ENCODE data around the gene EFNB2. TPM values are rescaled to one million over a fixed set of nuclear protein-coding genes. Genes with fewer than 3 reads are reported as not detected.

Gene EFNB2
- total and polyA plus RNA-seq, 2 donors = 19.2 to 31.8 TPM

- H3K27ac ChIP-seq (ENCODE audit: low read depth) = no peak overlapping the region
- H3K4me1 ChIP-seq (ENCODE audit: insufficient read depth) = no peaks in the 10 kb centered on the region
- 94% methylated on average over 3 of the region's 3 CpGs for WGBS
- H3K4me3 ChIP-seq (ENCODE audit: low read depth, low read length) = no peak overlapping the region
- DNase-seq (ENCODE audit: extremely low spot score) = no peak
- H3K36me3 ChIP-seq (ENCODE audit: insufficient read depth) = no peaks in the 10 kb centered on the region
These were observed 40.5 kb downstream of the EFNB2 start for GRCh38 chr13:106494936-106495335.

DNA sequence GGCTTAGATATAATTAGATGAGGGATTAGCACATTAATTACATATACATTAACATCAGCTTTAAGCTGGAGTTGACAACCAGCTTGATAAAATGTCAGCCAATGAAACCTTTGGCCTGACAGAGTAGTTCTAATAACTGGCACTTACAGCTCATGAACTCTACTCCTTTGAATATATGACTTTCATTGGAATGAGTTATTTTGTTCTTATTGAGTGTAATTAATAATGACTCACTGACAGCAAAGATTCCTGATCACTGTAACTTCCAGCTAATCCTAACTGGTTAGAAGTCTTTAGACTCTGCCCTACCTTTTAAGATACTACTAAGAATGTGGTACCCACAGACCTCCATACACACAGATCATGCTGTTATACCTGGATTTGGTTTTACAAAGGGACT is 41.0 kb downstream of the EFNB2 start:
- Histone ChIP-seq H3K27ac (ENCODE audit: low read depth) (no peak overlapping the region), H3K4me3 (ENCODE audit: low read depth, low read length) (no peak overlapping the region), H3K36me3 (ENCODE audit: insufficient read depth) (no peaks in the 10 kb centered on the region), H3K4me1 (ENCODE audit: insufficient read depth) (no peaks in the 10 kb centered on the region)
- no peak for DNase-seq (ENCODE audit: extremely low spot score)

- 84% methylated on average over 17 of the region's 17 CpGs for WGBS
- H3K4me3 ChIP-seq (ENCODE audit: low read depth, low read length) = no peak overlapping the region
- H3K27ac ChIP-seq (ENCODE audit: low read depth) = no peak overlapping the region
- DNase-seq (ENCODE audit: extremely low spot score) = no peak
- H3K4me1 ChIP-seq (ENCODE audit: insufficient read depth) = no peaks in the 10 kb centered on the region
- H3K36me3 ChIP-seq (ENCODE audit: insufficient read depth) = no peaks in the 10 kb centered on the region
These were observed 41.8 kb downstream of the EFNB2 start for GRCh38 chr13:106493533-106494220.

DNA sequence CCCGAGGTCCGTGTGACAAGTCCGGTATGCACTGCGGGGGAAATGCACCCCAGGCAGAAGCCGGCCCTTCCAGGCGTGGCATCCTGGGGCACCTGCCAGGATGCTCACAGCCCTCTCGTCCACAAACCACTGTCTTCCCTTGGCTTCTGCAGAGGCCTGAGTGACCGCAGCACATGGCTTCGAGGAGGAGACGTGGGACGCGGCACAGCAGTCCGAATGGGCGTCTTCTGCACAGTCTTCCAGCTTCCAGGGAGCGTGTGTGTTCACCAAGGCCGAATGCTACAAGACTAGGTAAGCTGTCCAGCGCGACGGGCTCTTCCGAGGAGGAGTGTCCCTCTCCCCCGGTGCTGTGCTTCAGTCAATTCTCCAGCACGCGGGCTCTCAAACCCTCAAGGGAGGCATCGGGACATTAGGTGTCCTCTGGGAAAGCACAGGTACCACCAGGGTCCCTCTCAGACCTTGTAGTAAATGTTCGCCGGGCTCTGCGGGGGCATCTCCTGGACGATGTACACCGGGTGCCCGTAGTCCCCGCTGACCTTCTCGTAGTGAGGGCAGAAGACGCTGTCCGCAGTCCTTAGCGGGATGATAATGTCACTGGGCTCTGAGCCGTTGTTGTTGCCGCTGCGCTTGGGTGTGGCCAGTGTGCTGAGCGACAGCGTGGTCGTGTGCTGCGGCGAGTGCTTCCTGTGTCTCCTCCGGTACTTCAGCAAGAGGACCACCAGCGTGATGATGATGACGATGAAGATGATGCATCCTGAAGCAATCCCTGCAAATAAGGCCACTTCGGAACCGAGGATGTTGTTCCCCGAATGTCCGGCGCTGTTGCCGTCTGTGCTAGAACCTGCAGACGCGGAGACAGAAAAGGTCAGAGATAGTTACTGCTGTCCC is 42.6 kb downstream of the EFNB2 start:
- Histone ChIP-seq H3K4me3 (ENCODE audit: low read depth, low read length) (no peak overlapping the region), H3K4me1 (ENCODE audit: insufficient read depth) (no peaks in the 10 kb centered on the region), H3K36me3 (ENCODE audit: insufficient read depth) (no peaks in the 10 kb centered on the region), H3K27ac (ENCODE audit: low read depth) (no peak overlapping the region)
- DNase-seq (ENCODE audit: extremely low spot score) = no peak
- WGBS = 95% methylated on average over 54 of the region's 54 CpGs

GRCh38 chr13:106491928-106492587 is 43.4 kb downstream of the EFNB2 start:
- no peak for DNase-seq (ENCODE audit: extremely low spot score)
- H3K27ac ChIP-seq (ENCODE audit: low read depth) = no peak overlapping the region
- H3K4me3 ChIP-seq (ENCODE audit: low read depth, low read length) = no peak overlapping the region
- no peaks in the 10 kb centered on the region for H3K36me3 ChIP-seq (ENCODE audit: insufficient read depth)
- 76% methylated on average over 14 of the region's 14 CpGs for WGBS
- H3K4me1 ChIP-seq (ENCODE audit: insufficient read depth) = no peaks in the 10 kb centered on the region

- H3K4me3 ChIP-seq (ENCODE audit: low read depth, low read length) = no peak overlapping the region
- no peak for DNase-seq (ENCODE audit: extremely low spot score)
- WGBS = 66% methylated on average over 11 of the region's 11 CpGs
- no peaks in the 10 kb centered on the region for H3K36me3 ChIP-seq (ENCODE audit: insufficient read depth)
- no peaks in the 10 kb centered on the region for H3K4me1 ChIP-seq (ENCODE audit: insufficient read depth)
- H3K27ac ChIP-seq (ENCODE audit: low read depth) = no peak overlapping the region
These were observed 44.0 kb downstream of the EFNB2 start for GRCh38 chr13:106491463-106491862.

DNA sequence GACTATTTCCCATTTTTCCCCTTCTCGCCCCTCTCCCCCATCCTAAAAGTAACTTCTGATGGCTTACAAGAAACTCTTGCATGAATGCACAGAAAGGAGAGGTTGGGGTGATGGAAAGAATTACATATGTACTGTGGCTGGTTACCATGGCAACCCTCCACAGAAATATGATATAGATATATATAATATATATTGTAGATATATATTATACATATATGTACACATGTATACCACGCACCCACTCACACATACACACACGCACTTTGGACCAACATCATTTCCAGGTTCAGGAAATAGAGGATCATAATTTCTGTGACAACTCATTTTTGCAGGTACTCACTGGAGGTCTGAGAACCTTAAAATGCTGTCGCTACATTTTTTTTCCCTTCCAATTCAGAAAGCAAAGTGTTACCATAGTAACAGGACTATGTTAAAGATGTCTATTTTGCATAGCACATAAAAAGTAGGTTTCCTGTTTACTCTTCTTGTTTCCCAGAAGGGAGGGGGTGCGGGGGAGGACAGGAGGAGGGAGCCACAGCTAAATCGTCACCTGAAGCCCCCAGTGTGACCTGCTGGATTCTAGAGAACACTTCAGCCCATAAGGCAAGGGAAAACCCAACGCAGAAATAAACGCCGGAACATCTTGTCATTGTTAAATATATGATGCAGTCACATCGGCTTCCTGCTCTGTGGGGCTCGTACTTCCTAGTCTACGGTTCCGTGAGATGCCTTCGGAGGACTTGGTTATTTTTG is 44.7 kb downstream of the EFNB2 start:
- no peak overlapping the region for H3K27ac ChIP-seq (ENCODE audit: low read depth)
- WGBS = 77% methylated on average over 14 of the region's 14 CpGs
- H3K4me1 ChIP-seq (ENCODE audit: insufficient read depth) = no peaks in the 10 kb centered on the region
- no peak overlapping the region for H3K4me3 ChIP-seq (ENCODE audit: low read depth, low read length)
- H3K36me3 ChIP-seq (ENCODE audit: insufficient read depth) = no peaks in the 10 kb centered on the region
- DNase-seq (ENCODE audit: extremely low spot score) = no peak

GRCh38 chr13:106489849-106490568 is 45.5 kb downstream of the EFNB2 start:
- no peak overlapping the region for H3K4me3 ChIP-seq (ENCODE audit: low read depth, low read length)
- no peaks in the 10 kb centered on the region for H3K4me1 ChIP-seq (ENCODE audit: insufficient read depth)
- WGBS = 82% methylated on average over 7 of the region's 7 CpGs
- DNase-seq (ENCODE audit: extremely low spot score) = no peak
- H3K27ac ChIP-seq (ENCODE audit: low read depth) = no peak overlapping the region
- H3K36me3 ChIP-seq (ENCODE audit: insufficient read depth) = no peaks in the 10 kb centered on the region

DNA sequence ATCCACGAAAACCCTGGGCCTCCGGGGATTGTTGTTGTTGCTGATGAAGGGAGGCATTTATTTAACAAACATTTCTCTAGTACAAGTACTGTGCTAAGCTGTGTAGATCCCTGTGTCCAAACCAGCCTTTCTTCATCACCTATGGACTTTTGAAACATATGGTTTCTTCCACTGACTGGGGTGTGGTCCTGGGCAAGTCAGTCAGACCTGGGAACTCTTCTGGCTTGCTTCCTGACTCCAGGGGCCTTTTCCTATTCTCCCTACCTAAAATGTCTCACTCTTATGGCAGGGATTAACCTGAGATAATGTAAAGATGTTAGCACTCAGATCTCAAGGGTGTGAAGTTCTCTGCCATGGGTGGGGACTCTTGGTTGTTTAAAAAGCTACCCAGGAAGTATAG is 46.8 kb downstream of the EFNB2 start:
- H3K36me3 ChIP-seq (ENCODE audit: insufficient read depth) = no peaks in the 10 kb centered on the region
- no peak overlapping the region for H3K4me3 ChIP-seq (ENCODE audit: low read depth, low read length)
- H3K4me1 ChIP-seq (ENCODE audit: insufficient read depth) = no peaks in the 10 kb centered on the region
- 81% methylated on average over 2 of the region's 2 CpGs for WGBS
- H3K27ac ChIP-seq (ENCODE audit: low read depth) = no peak overlapping the region
- no peak for DNase-seq (ENCODE audit: extremely low spot score)

- H3K4me3 ChIP-seq (ENCODE audit: low read depth, low read length) = no peak overlapping the region
- 71% methylated on average over 8 of the region's 8 CpGs for WGBS
- no peaks in the 10 kb centered on the region for H3K36me3 ChIP-seq (ENCODE audit: insufficient read depth)
- H3K4me1 ChIP-seq (ENCODE audit: insufficient read depth) = no peaks in the 10 kb centered on the region
- DNase-seq (ENCODE audit: extremely low spot score) = no peak
- H3K27ac ChIP-seq (ENCODE audit: low read depth) = no peak overlapping the region
These were observed 47.4 kb downstream of the EFNB2 start for GRCh38 chr13:106488076-106488475.

GRCh38 chr13:106487129-106487528 is 48.3 kb downstream of the EFNB2 start:
- no peak overlapping the region for H3K4me3 ChIP-seq (ENCODE audit: low read depth, low read length)
- DNase-seq (ENCODE audit: extremely low spot score) = no peak
- H3K36me3 ChIP-seq (ENCODE audit: insufficient read depth) = no peaks in the 10 kb centered on the region
- WGBS = 94% methylated on average over 6 of the region's 6 CpGs
- H3K27ac ChIP-seq (ENCODE audit: low read depth) = no peak overlapping the region
- H3K4me1 ChIP-seq (ENCODE audit: insufficient read depth) = no peaks in the 10 kb centered on the region

GRCh38 chr13:106486287-106486686 is 49.2 kb downstream of the EFNB2 start:
- Histone ChIP-seq H3K4me1 (ENCODE audit: insufficient read depth) (no peaks in the 10 kb centered on the region), H3K27ac (ENCODE audit: low read depth) (no peak overlapping the region), H3K4me3 (ENCODE audit: low read depth, low read length) (no peak overlapping the region), H3K36me3 (ENCODE audit: insufficient read depth) (no peaks in the 10 kb centered on the region)
- 89% methylated on average over 2 of the region's 2 CpGs for WGBS
- no peak for DNase-seq (ENCODE audit: extremely low spot score)
